Measurements from ENCODE around the gene RASGRP2. TPM values are rescaled to one million over a fixed set of nuclear protein-coding genes. Genes with fewer than 3 reads are reported as not detected.

Gene RASGRP2
- total RNA-seq, 1 experiment from 2014 or later, result 4.0 TPM

- peaks cover 11% of the 10 kb centered on the region for H3K27me3 ChIP-seq (replicated peaks; ENCODE audit: control insufficient read depth, insufficient read depth, low read length)
Observed at GRCh38 chr11:64716473-64717267, 27.3 kb downstream of the RASGRP2 start.

GRCh38 chr11:64715756-64716472, 28.0 kb downstream of the RASGRP2 start:
- Mint-ChIP-seq H3K4me3 (ENCODE audit: unreplicated experiment) (no peak overlapping the region), H3K4me1 (ENCODE audit: low read depth, unreplicated experiment) (no peaks in the 10 kb centered on the region), H3K27ac (ENCODE audit: unreplicated experiment) (no peak overlapping the region), H3K36me3 (ENCODE audit: insufficient read depth, unreplicated experiment) (no peaks in the 10 kb centered on the region), H3K27me3 (ENCODE audit: insufficient read depth, unreplicated experiment) (peaks cover 30% of the 10 kb centered on the region), H3K9me3 (ENCODE audit: unreplicated experiment) (no peaks in the 10 kb centered on the region)
- H3K36me3 ChIP-seq (ENCODE audit: control insufficient read depth, insufficient read depth, low read length), result no peaks in the 10 kb centered on the region
- ChIA-PET CTCF (interaction anchor here (1.1 to 1.2 kb wide), 2 partner anchors 9 to 28 kb away, joined by 3 read pairs; partner anchors contain the start of gene RASGRP2), POLR2A (interaction anchor here (0.6 kb wide), 1 partner anchor 399 kb away, joined by 4 read pairs; the partner anchor contains the start of gene TRMT112)
- intact Hi-C loops (cut with micrococcal nuclease; ENCODE audit: unreplicated experiment), result no loop called here
- no peak for DNase-seq
- TF ChIP-seq CTCF (IDR thresholded peaks at IDR 0.05; ENCODE audit: insufficient read depth in 1 of 2, low read depth in 1 of 2, low read length in 1 of 2, severe bottlenecking in 1 of 2, unreplicated experiment in 1 of 2), result no peak
- no peak overlapping the region for H3K4me3 ChIP-seq (ENCODE audit: low read depth, low read length)
- peaks cover 9% of the 10 kb centered on the region for H3K27me3 ChIP-seq (replicated peaks; ENCODE audit: control insufficient read depth, insufficient read depth, low read length)
- no peaks in the 10 kb centered on the region for H3K9me3 ChIP-seq
- BruUV-seq (replicated peaks), result no TSS peak
- no peaks in the 10 kb centered on the region for H3K4me1 ChIP-seq

More at GRCh38 chr11:64716473-64717267, 27.3 kb downstream of the RASGRP2 start:
- H3K4me3 ChIP-seq (ENCODE audit: low read depth, low read length), result no peak overlapping the region
- H3K27me3 Mint-ChIP-seq (ENCODE audit: insufficient read depth, unreplicated experiment), result peaks cover 31% of the 10 kb centered on the region
- no peak for TF ChIP-seq CTCF (IDR thresholded peaks at IDR 0.05; ENCODE audit: insufficient read depth in 1 of 2, low read depth in 1 of 2, low read length in 1 of 2, severe bottlenecking in 1 of 2, unreplicated experiment in 1 of 2)
- H3K36me3 ChIP-seq (ENCODE audit: control insufficient read depth, insufficient read depth, low read length), result no peaks in the 10 kb centered on the region
- H3K36me3 Mint-ChIP-seq (ENCODE audit: insufficient read depth, unreplicated experiment), result no peaks in the 10 kb centered on the region
- no peaks in the 10 kb centered on the region for H3K4me1 Mint-ChIP-seq (ENCODE audit: low read depth, unreplicated experiment)
- CTCF ChIA-PET, result interaction anchor here (0.7 to 1.1 kb wide), 2 partner anchors 27 to 134 kb away, joined by 3 to 4 read pairs; partner anchors contain the start of gene RASGRP2
- BruUV-seq (replicated peaks), result no TSS peak
- no peak overlapping the region for H3K4me3 Mint-ChIP-seq (ENCODE audit: unreplicated experiment)
- H3K27ac Mint-ChIP-seq (ENCODE audit: unreplicated experiment), result no peak overlapping the region
- POLR2A ChIA-PET, result no interaction called here
- intact Hi-C loops (cut with micrococcal nuclease; ENCODE audit: unreplicated experiment), result no loop called here
- H3K9me3 Mint-ChIP-seq (ENCODE audit: unreplicated experiment), result no peaks in the 10 kb centered on the region
- H3K4me1 ChIP-seq, result no peaks in the 10 kb centered on the region
- DNase-seq, result no peak
- H3K9me3 ChIP-seq, result no peaks in the 10 kb centered on the region

- Mint-ChIP-seq H3K27ac (ENCODE audit: unreplicated experiment) (no peak overlapping the region), H3K4me3 (ENCODE audit: unreplicated experiment) (no peak overlapping the region), H3K4me1 (ENCODE audit: low read depth, unreplicated experiment) (no peaks in the 10 kb centered on the region), H3K27me3 (ENCODE audit: insufficient read depth, unreplicated experiment) (peaks cover 22% of the 10 kb centered on the region), H3K36me3 (ENCODE audit: insufficient read depth, unreplicated experiment) (no peaks in the 10 kb centered on the region), H3K9me3 (ENCODE audit: unreplicated experiment) (no peaks in the 10 kb centered on the region)
- Histone ChIP-seq H3K9me3 (no peaks in the 10 kb centered on the region), H3K27me3 (replicated peaks; ENCODE audit: control insufficient read depth, insufficient read depth, low read length) (peaks cover 9% of the 10 kb centered on the region), H3K4me1 (no peaks in the 10 kb centered on the region), H3K4me3 (ENCODE audit: low read depth, low read length) (no peak overlapping the region), H3K36me3 (ENCODE audit: control insufficient read depth, insufficient read depth, low read length) (no peaks in the 10 kb centered on the region)
- TF ChIP-seq CTCF (IDR thresholded peaks at IDR 0.05; ENCODE audit: insufficient read depth in 1 of 2, low read depth in 1 of 2, low read length in 1 of 2, severe bottlenecking in 1 of 2, unreplicated experiment in 1 of 2), result no peak
- POLR2A ChIA-PET, result interaction anchor here (0.5 kb wide), 1 partner anchor 547 kb away, joined by 3 read pairs; the partner anchor contains the start of gene POLA2
- DNase-seq, result no peak
- no TSS peak for BruUV-seq (replicated peaks)
- intact Hi-C loops (cut with micrococcal nuclease; ENCODE audit: unreplicated experiment), result no loop called here
- CTCF ChIA-PET, result interaction anchor here (0.6 to 1.2 kb wide), 2 partner anchors 10 to 13 kb away, joined by 3 to 5 read pairs; no protein-coding TSS in a partner anchor
Observed at GRCh38 chr11:64715110-64715509, 28.8 kb downstream of the RASGRP2 start.
